GM23338 (cell line): ENCODE data around the gene MDN1. TPM values are rescaled to one million over a fixed set of nuclear protein-coding genes. Genes with fewer than 3 reads are reported as not detected.

ENCODE experiments used
- ATAC-seq: fragments of 200-7000 bp; cut with Tn5 transposase; 3 replicates; pipeline ENCODE4 v1.9.1; 2020
- DNase-seq: peaks from one replicate; pipeline ENCODE4 v3.0.0-alpha.2; 2015; ENCODE audit warnings: low spot score
- H2AFZ ChIP-seq: fragments of 200-600 bp; sonication (generic); 2 replicates; pipeline ENCODE4 v1.8.0; 2016; ENCODE audit warnings: antibody characterized with exemption, mild to moderate bottlenecking, moderate library complexity
- H3F3A ChIP-seq: fragments of 200-600 bp; sonication (generic); replicated peaks from 2 replicates; pipeline ENCODE4 v1.8.0; 2017; ENCODE audit warnings: antibody characterized with exemption, mixed run types, low read depth
- H3K27ac ChIP-seq: fragments of 200-600 bp; sonication (generic); 2 replicates; pipeline ENCODE4 v1.6.1; 2016; ENCODE audit warnings: low read depth
- H3K27me3 ChIP-seq: fragments of 200-600 bp; sonication (generic); 2 replicates; pipeline ENCODE4 v1.8.0; 2016; ENCODE audit warnings: mild to moderate bottlenecking, mixed run types, moderate library complexity; ENCODE audit not compliant: insufficient read depth
- H3K36me3 ChIP-seq: fragments of 200-600 bp; sonication (generic); 2 replicates; pipeline ENCODE4 v1.8.0; 2016; ENCODE audit warnings: mild to moderate bottlenecking; ENCODE audit not compliant: insufficient read depth
- H3K4me1 ChIP-seq: fragments of 200-600 bp; sonication (generic); 2 replicates; pipeline ENCODE4 v1.8.0; 2016; ENCODE audit warnings: mild to moderate bottlenecking, moderate library complexity; ENCODE audit not compliant: insufficient read depth
- H3K4me2 ChIP-seq: fragments of 200-600 bp; sonication (generic); 2 replicates; pipeline ENCODE4 v1.7.1; 2017; ENCODE audit warnings: mixed run types
- H3K4me3 ChIP-seq: fragments of 200-600 bp; sonication (generic); 2 replicates; pipeline ENCODE4 v1.6.1; 2016; ENCODE audit warnings: mixed run types
- H3K79me2 ChIP-seq: fragments of 200-600 bp; sonication (generic); replicated peaks from 2 replicates; pipeline ENCODE4 v1.8.0; 2017; ENCODE audit warnings: mild to moderate bottlenecking; ENCODE audit not compliant: insufficient read depth
- H3K9me2 ChIP-seq: fragments of 200-600 bp; sonication (generic); 2 replicates; pipeline ENCODE4 v1.8.0; 2017; ENCODE audit not compliant: insufficient read depth
- H4K20me1 ChIP-seq: fragments of 200-600 bp; sonication (generic); replicated peaks from 2 replicates; pipeline ENCODE4 v1.8.0; 2017; ENCODE audit warnings: mild to moderate bottlenecking; ENCODE audit not compliant: insufficient read depth
- H3K27ac Mint-ChIP-seq: 2 replicates; pipeline ENCODE4 v1.8.0; 2020; ENCODE audit warnings: inconsistent platforms, mild to moderate bottlenecking, moderate library complexity, mixed read lengths
- H3K27me3 Mint-ChIP-seq: 3 replicates; pipeline ENCODE4 v1.8.0; 2022; ENCODE audit warnings: low read depth, mild to moderate bottlenecking, moderate library complexity, mixed read lengths, inconsistent platforms; ENCODE audit not compliant: insufficient read depth, poor library complexity
- H3K36me3 Mint-ChIP-seq: 3 replicates; pipeline ENCODE4 v1.8.0; 2021; ENCODE audit warnings: low read depth, mild to moderate bottlenecking, inconsistent platforms, moderate library complexity, mixed read lengths
- H3K4me1 Mint-ChIP-seq: 3 replicates; pipeline ENCODE4 v1.8.0; 2020; ENCODE audit warnings: mild to moderate bottlenecking, inconsistent platforms, mixed read lengths
- H3K4me3 Mint-ChIP-seq: 3 replicates; pipeline ENCODE4 v1.8.0; 2021; ENCODE audit warnings: moderate library complexity, mild to moderate bottlenecking, inconsistent platforms, mixed read lengths
- H3K9me3 Mint-ChIP-seq: 3 replicates; pipeline ENCODE4 v1.8.0; 2020; ENCODE audit warnings: moderate library complexity, mild to moderate bottlenecking, inconsistent platforms, mixed read lengths
- CREB1 ChIP-seq: fragments of 250-450 bp; sonication (Bioruptor Pico); IDR thresholded peaks from 2 replicates; pipeline ENCODE4 v1.5.0; 2020; ENCODE audit warnings: low read depth, mild to moderate bottlenecking, moderate library complexity
- CTCF ChIP-seq, 2 experiments: fragments of 200-600 bp in 1 of 2; sonication (generic) in 1 of 2; conservative IDR thresholded peaks; 2 replicates each; pipeline versions ENCODE4 v1.5.1 to v1.6.1; 2016 to 2017; ENCODE audit warnings: antibody characterized with exemption in 2 of 2, low read depth in 2 of 2, mild to moderate bottlenecking in 2 of 2, moderate library complexity in 1 of 2
- ETS1 ChIP-seq: IDR thresholded peaks from 2 replicates; pipeline ENCODE4 v1.6.1; 2016; ENCODE audit warnings: antibody characterized with exemption
- EZH2 ChIP-seq: fragments of 200-600 bp; sonication (generic); IDR thresholded peaks from one replicate; pipeline ENCODE4 v1.8.0; 2017; ENCODE audit warnings: antibody characterized with exemption, mild to moderate bottlenecking, low read depth; ENCODE audit not compliant: unreplicated experiment
- EZH2phosphoT487 ChIP-seq: fragments of 200-600 bp; sonication (generic); IDR thresholded peaks from one replicate; pipeline ENCODE4 v1.8.1; 2018; ENCODE audit warnings: antibody characterized with exemption; ENCODE audit not compliant: unreplicated experiment
- JUNB ChIP-seq: IDR thresholded peaks from one replicate; pipeline ENCODE4 v1.6.1; 2016; ENCODE audit warnings: antibody characterized with exemption; ENCODE audit not compliant: unreplicated experiment
- NANOG ChIP-seq: IDR thresholded peaks from 2 replicates; pipeline ENCODE4 v1.6.1; 2016; ENCODE audit warnings: antibody characterized with exemption, borderline replicate concordance
- POLR2AphosphoS5 ChIP-seq: IDR thresholded peaks from 2 replicates; pipeline ENCODE4 v1.6.1; 2016; ENCODE audit warnings: antibody characterized with exemption, low read depth
- STAT1 ChIP-seq: IDR thresholded peaks from one replicate; pipeline ENCODE4 v1.6.1; 2016; ENCODE audit warnings: antibody characterized with exemption; ENCODE audit not compliant: unreplicated experiment
- ZNF114 ChIP-seq: fragments of 250-450 bp; sonication (Bioruptor Pico); IDR thresholded peaks from 2 replicates; pipeline ENCODE4 v1.5.0; 2020; ENCODE audit warnings: mild to moderate bottlenecking, moderate library complexity
- ZNF331 ChIP-seq: fragments of 250-450 bp; sonication (Bioruptor Pico); IDR thresholded peaks from 2 replicates; pipeline ENCODE4 v1.5.0; 2020; ENCODE audit warnings: low read depth, mild to moderate bottlenecking, moderate library complexity
- polyA plus RNA-seq: library from polyadenylated mRNA; unstranded; fragments of >200 nt; fragmentation: Nextera tagmentation; extraction: Ambion mirVana; gene quantifications from 2 replicates; pipeline ENCODE4 v1.2.1, GENCODE V29; 2016
- total RNA-seq: library from RNA; depleted of rRNA; stranded (reverse); fragments of >200 nt; shearing (Covaris generic); gene quantifications from 2 replicates; pipeline ENCODE4 v1.2.3, GENCODE V29; 2014
- TF ChIP-seq, protein P1 (sequence below): IDR thresholded peaks from one replicate; pipeline ENCODE4 v1.6.1; 2018; ENCODE audit warnings: antibody characterized with exemption; ENCODE audit not compliant: unreplicated experiment
- TF ChIP-seq, protein P2 (sequence below): fragments of 250-450 bp; sonication (Bioruptor Pico); IDR thresholded peaks from 2 replicates; pipeline ENCODE4 v1.5.0; 2020; ENCODE audit warnings: mild to moderate bottlenecking, moderate library complexity

MDN1 gene
- total and polyA plus RNA-seq, 2 experiments from 2014 or later, result 165 to 217 TPM

- H3K9me2 ChIP-seq, result no peaks in the 10 kb centered on the region
- H3K27ac Mint-ChIP-seq, result no peak overlapping the region
- TF ChIP-seq CREB1 (CRISPR knock-in tag), result no peak
- no peak for TF ChIP-seq NANOG
- TF ChIP-seq STAT1, result no peak
- no peak for TF ChIP-seq JUNB
- TF ChIP-seq, protein P1, sequence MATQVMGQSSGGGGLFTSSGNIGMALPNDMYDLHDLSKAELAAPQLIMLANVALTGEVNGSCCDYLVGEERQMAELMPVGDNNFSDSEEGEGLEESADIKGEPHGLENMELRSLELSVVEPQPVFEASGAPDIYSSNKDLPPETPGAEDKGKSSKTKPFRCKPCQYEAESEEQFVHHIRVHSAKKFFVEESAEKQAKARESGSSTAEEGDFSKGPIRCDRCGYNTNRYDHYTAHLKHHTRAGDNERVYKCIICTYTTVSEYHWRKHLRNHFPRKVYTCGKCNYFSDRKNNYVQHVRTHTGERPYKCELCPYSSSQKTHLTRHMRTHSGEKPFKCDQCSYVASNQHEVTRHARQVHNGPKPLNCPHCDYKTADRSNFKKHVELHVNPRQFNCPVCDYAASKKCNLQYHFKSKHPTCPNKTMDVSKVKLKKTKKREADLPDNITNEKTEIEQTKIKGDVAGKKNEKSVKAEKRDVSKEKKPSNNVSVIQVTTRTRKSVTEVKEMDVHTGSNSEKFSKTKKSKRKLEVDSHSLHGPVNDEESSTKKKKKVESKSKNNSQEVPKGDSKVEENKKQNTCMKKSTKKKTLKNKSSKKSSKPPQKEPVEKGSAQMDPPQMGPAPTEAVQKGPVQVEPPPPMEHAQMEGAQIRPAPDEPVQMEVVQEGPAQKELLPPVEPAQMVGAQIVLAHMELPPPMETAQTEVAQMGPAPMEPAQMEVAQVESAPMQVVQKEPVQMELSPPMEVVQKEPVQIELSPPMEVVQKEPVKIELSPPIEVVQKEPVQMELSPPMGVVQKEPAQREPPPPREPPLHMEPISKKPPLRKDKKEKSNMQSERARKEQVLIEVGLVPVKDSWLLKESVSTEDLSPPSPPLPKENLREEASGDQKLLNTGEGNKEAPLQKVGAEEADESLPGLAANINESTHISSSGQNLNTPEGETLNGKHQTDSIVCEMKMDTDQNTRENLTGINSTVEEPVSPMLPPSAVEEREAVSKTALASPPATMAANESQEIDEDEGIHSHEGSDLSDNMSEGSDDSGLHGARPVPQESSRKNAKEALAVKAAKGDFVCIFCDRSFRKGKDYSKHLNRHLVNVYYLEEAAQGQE, result no peak
- TF ChIP-seq ZNF114 (CRISPR knock-in tag), result no peak
- no peak for TF ChIP-seq CTCF (conservative IDR thresholded peaks at IDR 0.05; ENCODE audit: low read depth in 2 of 2)
- TF ChIP-seq, protein P2, sequence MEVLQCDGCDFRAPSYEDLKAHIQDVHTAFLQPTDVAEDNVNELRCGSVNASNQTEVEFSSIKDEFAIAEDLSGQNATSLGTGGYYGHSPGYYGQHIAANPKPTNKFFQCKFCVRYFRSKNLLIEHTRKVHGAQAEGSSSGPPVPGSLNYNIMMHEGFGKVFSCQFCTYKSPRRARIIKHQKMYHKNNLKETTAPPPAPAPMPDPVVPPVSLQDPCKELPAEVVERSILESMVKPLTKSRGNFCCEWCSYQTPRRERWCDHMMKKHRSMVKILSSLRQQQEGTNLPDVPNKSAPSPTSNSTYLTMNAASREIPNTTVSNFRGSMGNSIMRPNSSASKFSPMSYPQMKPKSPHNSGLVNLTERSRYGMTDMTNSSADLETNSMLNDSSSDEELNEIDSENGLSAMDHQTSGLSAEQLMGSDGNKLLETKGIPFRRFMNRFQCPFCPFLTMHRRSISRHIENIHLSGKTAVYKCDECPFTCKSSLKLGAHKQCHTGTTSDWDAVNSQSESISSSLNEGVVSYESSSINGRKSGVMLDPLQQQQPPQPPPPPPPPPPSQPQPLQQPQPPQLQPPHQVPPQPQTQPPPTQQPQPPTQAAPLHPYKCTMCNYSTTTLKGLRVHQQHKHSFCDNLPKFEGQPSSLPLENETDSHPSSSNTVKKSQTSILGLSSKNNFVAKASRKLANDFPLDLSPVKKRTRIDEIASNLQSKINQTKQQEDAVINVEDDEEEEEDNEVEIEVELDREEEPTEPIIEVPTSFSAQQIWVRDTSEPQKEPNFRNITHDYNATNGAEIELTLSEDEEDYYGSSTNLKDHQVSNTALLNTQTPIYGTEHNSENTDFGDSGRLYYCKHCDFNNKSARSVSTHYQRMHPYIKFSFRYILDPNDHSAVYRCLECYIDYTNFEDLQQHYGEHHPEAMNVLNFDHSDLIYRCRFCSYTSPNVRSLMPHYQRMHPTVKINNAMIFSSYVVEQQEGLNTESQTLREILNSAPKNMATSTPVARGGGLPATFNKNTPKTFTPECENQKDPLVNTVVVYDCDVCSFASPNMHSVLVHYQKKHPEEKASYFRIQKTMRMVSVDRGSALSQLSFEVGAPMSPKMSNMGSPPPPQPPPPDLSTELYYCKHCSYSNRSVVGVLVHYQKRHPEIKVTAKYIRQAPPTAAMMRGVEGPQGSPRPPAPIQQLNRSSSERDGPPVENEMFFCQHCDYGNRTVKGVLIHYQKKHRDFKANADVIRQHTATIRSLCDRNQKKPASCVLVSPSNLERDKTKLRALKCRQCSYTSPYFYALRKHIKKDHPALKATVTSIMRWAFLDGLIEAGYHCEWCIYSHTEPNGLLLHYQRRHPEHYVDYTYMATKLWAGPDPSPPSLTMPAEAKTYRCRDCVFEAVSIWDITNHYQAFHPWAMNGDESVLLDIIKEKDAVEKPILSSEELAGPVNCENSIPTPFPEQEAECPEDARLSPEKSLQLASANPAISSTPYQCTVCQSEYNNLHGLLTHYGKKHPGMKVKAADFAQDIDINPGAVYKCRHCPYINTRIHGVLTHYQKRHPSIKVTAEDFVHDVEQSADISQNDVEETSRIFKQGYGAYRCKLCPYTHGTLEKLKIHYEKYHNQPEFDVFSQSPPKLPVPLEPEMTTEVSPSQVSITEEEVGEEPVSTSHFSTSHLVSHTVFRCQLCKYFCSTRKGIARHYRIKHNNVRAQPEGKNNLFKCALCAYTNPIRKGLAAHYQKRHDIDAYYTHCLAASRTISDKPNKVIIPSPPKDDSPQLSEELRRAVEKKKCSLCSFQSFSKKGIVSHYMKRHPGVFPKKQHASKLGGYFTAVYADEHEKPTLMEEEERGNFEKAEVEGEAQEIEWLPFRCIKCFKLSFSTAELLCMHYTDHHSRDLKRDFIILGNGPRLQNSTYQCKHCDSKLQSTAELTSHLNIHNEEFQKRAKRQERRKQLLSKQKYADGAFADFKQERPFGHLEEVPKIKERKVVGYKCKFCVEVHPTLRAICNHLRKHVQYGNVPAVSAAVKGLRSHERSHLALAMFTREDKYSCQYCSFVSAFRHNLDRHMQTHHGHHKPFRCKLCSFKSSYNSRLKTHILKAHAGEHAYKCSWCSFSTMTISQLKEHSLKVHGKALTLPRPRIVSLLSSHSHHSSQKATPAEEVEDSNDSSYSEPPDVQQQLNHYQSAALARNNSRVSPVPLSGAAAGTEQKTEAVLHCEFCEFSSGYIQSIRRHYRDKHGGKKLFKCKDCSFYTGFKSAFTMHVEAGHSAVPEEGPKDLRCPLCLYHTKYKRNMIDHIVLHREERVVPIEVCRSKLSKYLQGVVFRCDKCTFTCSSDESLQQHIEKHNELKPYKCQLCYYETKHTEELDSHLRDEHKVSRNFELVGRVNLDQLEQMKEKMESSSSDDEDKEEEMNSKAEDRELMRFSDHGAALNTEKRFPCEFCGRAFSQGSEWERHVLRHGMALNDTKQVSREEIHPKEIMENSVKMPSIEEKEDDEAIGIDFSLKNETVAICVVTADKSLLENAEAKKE (CRISPR knock-in tag), result no peak
- TF ChIP-seq EZH2phosphoT487, result no peak
- no peak for TF ChIP-seq POLR2AphosphoS5
- TF ChIP-seq ZNF331, result no peak
- no peak for TF ChIP-seq EZH2
- TF ChIP-seq ETS1, result no peak
- no peaks in the 10 kb centered on the region for H3K27me3 ChIP-seq
- H3K27ac ChIP-seq, result no peak overlapping the region
- H3K36me3 ChIP-seq, result peaks cover 91% of the 10 kb centered on the region
- H3K4me1 Mint-ChIP-seq, result no peaks in the 10 kb centered on the region
- no peak for ATAC-seq
- peaks cover 88% of the 10 kb centered on the region for H3K36me3 Mint-ChIP-seq
- no peak overlapping the region for H3K4me3 Mint-ChIP-seq
- no peak overlapping the region for H3K4me3 ChIP-seq
- peaks cover 28% of the 10 kb centered on the region for H4K20me1 ChIP-seq
- no peak for DNase-seq
- H3F3A ChIP-seq, result peaks cover 6% of the 10 kb centered on the region; the same call in 1 of the 2 replicates
- H3K27me3 Mint-ChIP-seq, result peaks cover 1% of the 10 kb centered on the region
- H3K4me1 ChIP-seq, result no peaks in the 10 kb centered on the region
- no peak overlapping the region for H2AFZ ChIP-seq
- H3K4me2 ChIP-seq, result no peak overlapping the region
- H3K79me2 ChIP-seq, result peaks cover 48% of the 10 kb centered on the region
- peaks cover 4% of the 10 kb centered on the region; the same call in 1 of the 3 replicates for H3K9me3 Mint-ChIP-seq
Measured at GRCh38 chr6:89786970-89787369, 32.6 kb downstream of the MDN1 start.
